Measurements from ENCODE around the gene CBR1. TPM values are rescaled to one million over a fixed set of nuclear protein-coding genes. Genes with fewer than 3 reads are reported as not detected.

CBR1 gene
- total and polyA plus RNA-seq, 2 of the 13 experiments (the other 11 are each of a cell fraction or from before 2014, with no cell fraction given), result 33.7 to 38.7 TPM

DNA sequence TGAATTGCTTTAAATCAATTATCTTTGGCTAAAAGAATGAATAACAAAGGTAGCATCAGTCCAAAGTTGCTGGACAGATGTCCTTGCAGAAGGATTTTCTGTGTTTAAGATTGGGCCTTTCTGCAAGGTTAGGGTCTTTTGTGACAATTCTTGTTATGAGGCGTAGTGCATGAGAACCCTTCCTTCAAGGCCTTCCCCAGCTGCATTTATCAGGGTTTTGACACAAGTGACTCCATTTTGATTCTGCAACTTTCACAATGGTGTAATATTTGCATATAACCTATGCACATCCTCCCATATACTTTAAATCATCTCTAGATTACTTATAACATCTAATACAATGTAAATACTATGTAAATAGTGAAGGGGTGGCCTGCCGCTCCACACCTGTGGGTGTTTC lies 8.4 kb upstream of the CBR1 start (continued):
- no peak for TF ChIP-seq ZNF547 (CRISPR knock-in tag; IDR thresholded peaks at IDR 0.05)
- TF ChIP-seq, protein P1, sequence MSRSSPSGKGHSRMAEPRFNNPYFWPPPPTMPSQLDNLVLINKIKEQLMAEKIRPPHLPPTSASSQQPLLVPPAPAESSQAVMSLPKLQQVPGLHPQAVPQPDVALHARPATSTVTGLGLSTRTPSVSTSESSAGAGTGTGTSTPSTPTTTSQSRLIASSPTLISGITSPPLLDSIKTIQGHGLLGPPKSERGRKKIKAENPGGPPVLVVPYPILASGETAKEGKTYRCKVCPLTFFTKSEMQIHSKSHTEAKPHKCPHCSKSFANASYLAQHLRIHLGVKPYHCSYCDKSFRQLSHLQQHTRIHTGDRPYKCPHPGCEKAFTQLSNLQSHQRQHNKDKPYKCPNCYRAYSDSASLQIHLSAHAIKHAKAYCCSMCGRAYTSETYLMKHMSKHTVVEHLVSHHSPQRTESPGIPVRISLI (CRISPR knock-in tag; IDR thresholded peaks at IDR 0.05; ENCODE audit: borderline replicate concordance), result no peak

DNA sequence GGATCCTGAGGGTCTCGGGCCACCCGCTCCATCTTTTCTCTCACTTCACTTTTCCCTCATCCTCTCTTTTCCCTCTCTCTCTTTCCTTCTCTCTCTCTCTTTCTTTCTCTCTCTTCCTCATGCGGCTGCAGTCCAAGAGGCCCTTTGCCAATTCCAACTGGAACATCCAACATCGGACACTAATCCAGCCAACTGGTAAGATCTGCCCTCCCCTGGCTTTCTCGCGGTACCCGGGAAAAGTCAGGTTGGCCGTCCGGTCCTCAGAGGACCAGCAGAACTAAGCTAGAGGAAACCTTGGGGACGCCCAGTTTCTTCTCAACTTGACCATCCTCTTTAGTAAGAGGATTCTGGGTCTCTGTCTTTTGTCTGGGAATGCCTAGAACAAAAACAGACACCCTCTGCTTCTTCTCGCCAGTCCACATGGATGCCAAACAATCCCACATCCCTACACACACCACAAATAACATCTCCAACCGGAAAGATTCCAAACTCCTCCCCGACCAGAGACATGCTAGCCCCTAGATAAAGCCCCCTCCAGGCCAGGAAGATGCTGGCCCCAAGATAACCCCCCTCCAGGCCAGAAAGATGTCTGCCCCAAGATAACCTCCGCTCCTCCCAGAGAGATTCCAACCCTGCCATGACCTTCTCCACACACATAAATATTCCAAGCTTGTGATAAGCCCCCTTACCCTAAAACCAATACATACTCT lies 6.3 kb upstream of the CBR1 start:
- in situ Hi-C loops (cut with HindIII; ENCODE audit: extremely low pct_ligation_motif_present, low pct_unique_long_range_greater_than_20kb), result no loop called here
- ChIA-PET CTCF (ENCODE audit: low intra/inter-chr PET ratio, low total read pairs) (no interaction called here), POLR2A (interaction anchor here (1.3 kb wide), 1 partner anchor 10 kb away, joined by 4 read pairs; no protein-coding TSS in a partner anchor)
- Histone ChIP-seq H3K27me3 (ENCODE audit: control insufficient read depth in 1 of 2, insufficient read depth in 2 of 2, low read length in 2 of 2) (no peaks in the 10 kb centered on the region), H3K27ac (ENCODE audit: extremely low read length, insufficient read depth, low read length) (no peak overlapping the region), H3K9ac (ENCODE audit: insufficient read depth, low read depth, low read length) (no peak overlapping the region), H3K4me2 (ENCODE audit: low read depth, low read length) (no peak overlapping the region), H3K79me2 (ENCODE audit: insufficient read depth, low read length) (peaks cover 4% of the 10 kb centered on the region), H4K20me1 (ENCODE audit: insufficient read depth, low read length) (no peaks in the 10 kb centered on the region), H3K4me3 (replicated peaks in 1 of 3; ENCODE audit: insufficient read depth in 1 of 3, low read depth in 2 of 3, low read length in 3 of 3) (no peak overlapping the region), H2AFZ (ENCODE audit: low read length) (no peak overlapping the region), H3K9me3 (ENCODE audit: low read length) (no peaks in the 10 kb centered on the region), H3K36me3 (replicated peaks in 1 of 2; ENCODE audit: control insufficient read depth in 1 of 2, insufficient read depth in 2 of 2, low read length in 2 of 2) (0 out of 5 replicates have a peak, but pooled peaks cover 0 to 2% of the 10 kb centered on the region in 2 experiments), H3K4me1 (ENCODE audit: insufficient read depth, low read length) (peaks cover 44% of the 10 kb centered on the region)
- WGBS (ENCODE audit: low lambda C conversion rate), result 83% methylated on average over 14 of the region's 14 CpGs
- no TSS peak for BruUV-seq (replicated peaks)
- FAIRE-seq (no peak), ATAC-seq (no peak), DNase-seq (ENCODE audit: low spot score) (no peak)
- intact Hi-C loops (cut with micrococcal nuclease; ENCODE audit: unreplicated experiment), result loop anchor here (5.0 kb wide), 1 partner anchor 49 kb away; no protein-coding TSS in a partner anchor
- no peak for TF ChIP-seq SNRNP70 (IDR thresholded peaks at IDR 0.05; ENCODE audit: low read depth, low read length)
- TF ChIP-seq, protein P2, sequence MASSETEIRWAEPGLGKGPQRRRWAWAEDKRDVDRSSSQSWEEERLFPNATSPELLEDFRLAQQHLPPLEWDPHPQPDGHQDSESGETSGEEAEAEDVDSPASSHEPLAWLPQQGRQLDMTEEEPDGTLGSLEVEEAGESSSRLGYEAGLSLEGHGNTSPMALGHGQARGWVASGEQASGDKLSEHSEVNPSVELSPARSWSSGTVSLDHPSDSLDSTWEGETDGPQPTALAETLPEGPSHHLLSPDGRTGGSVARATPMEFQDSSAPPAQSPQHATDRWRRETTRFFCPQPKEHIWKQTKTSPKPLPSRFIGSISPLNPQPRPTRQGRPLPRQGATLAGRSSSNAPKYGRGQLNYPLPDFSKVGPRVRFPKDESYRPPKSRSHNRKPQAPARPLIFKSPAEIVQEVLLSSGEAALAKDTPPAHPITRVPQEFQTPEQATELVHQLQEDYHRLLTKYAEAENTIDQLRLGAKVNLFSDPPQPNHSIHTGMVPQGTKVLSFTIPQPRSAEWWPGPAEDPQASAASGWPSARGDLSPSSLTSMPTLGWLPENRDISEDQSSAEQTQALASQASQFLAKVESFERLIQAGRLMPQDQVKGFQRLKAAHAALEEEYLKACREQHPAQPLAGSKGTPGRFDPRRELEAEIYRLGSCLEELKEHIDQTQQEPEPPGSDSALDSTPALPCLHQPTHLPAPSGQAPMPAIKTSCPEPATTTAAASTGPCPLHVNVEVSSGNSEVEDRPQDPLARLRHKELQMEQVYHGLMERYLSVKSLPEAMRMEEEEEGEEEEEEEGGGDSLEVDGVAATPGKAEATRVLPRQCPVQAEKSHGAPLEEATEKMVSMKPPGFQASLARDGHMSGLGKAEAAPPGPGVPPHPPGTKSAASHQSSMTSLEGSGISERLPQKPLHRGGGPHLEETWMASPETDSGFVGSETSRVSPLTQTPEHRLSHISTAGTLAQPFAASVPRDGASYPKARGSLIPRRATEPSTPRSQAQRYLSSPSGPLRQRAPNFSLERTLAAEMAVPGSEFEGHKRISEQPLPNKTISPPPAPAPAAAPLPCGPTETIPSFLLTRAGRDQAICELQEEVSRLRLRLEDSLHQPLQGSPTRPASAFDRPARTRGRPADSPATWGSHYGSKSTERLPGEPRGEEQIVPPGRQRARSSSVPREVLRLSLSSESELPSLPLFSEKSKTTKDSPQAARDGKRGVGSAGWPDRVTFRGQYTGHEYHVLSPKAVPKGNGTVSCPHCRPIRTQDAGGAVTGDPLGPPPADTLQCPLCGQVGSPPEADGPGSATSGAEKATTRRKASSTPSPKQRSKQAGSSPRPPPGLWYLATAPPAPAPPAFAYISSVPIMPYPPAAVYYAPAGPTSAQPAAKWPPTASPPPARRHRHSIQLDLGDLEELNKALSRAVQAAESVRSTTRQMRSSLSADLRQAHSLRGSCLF (CRISPR knock-in tag; IDR thresholded peaks at IDR 0.05; ENCODE audit: borderline replicate concordance), result no peak
- TF ChIP-seq ZNF883 (CRISPR knock-in tag; IDR thresholded peaks at IDR 0.05; ENCODE audit: not compliant biosample characterization), result no peak
- no peak for TF ChIP-seq ZNF577 (CRISPR knock-in tag; IDR thresholded peaks at IDR 0.05; ENCODE audit: borderline replicate concordance, low read depth)
- no peak for TF ChIP-seq TP53 (CRISPR knock-in tag; conservative IDR thresholded peaks at IDR 0.05)
- TF ChIP-seq PITX1 (CRISPR knock-in tag; IDR thresholded peaks at IDR 0.05), result no peak
- TF ChIP-seq SETDB1 (CRISPR knock-in tag; IDR thresholded peaks at IDR 0.05; ENCODE audit: borderline replicate concordance), result no peak
- TF ChIP-seq ZNF180 (CRISPR knock-in tag; IDR thresholded peaks at IDR 0.05; ENCODE audit: borderline replicate concordance, low read depth), result no peak
- no peak for TF ChIP-seq ZNF12 (CRISPR knock-in tag; IDR thresholded peaks at IDR 0.05)
- no peak for TF ChIP-seq ZNF816 (CRISPR knock-in tag; IDR thresholded peaks at IDR 0.05; ENCODE audit: borderline replicate concordance)
- no peak for TF ChIP-seq HOXA9 (CRISPR knock-in tag; IDR thresholded peaks at IDR 0.05; ENCODE audit: borderline replicate concordance)
- no peak for TF ChIP-seq ZNF83 (CRISPR knock-in tag; IDR thresholded peaks at IDR 0.05; ENCODE audit: borderline replicate concordance)
- TF ChIP-seq SP1 (IDR thresholded peaks at IDR 0.05), result no peak
- TF ChIP-seq SP1 (CRISPR knock-in tag; IDR thresholded peaks at IDR 0.05), result no peak
